Measurements from ENCODE around the gene SUCLG2. TPM values are rescaled to one million over a fixed set of nuclear protein-coding genes. Genes with fewer than 3 reads are reported as not detected.

SUCLG2 gene
- total and polyA plus RNA-seq, 12 donors, result 28.3 to 122 (median 97.4) TPM

GRCh38 chr3:67401921-67402320 is 252.5 kb downstream of the SUCLG2 start:
- peaks cover 0 to 11% (median 0%) of the 10 kb centered on the region in 9 donors for H3K4me1 ChIP-seq
- DNase-seq (no peak), ATAC-seq (no peak)
- peaks cover 0 to 10% (median 0%) of the 10 kb centered on the region in 11 donors for H3K9me3 ChIP-seq
- no peaks in the 10 kb centered on the region for H3K27me3 ChIP-seq
- H3K27ac ChIP-seq, result no peak overlapping the region
- H3K4me3 ChIP-seq, result no peak overlapping the region
- peaks cover 0 to 32% (median 6%) of the 10 kb centered on the region in 9 donors for H3K36me3 ChIP-seq
- intact Hi-C loops (cut with DNase I), result no loop called here
- WGBS, 2 donors, result 81 to 89% methylated on average over 3 of the region's 3 CpGs
- no peak for TF ChIP-seq CTCF (IDR thresholded peaks at IDR 0.05)

- peaks cover 0 to 11% (median 0%) of the 10 kb centered on the region in 9 donors for H3K4me1 ChIP-seq
- no peak for DNase-seq
- peaks cover 0 to 10% (median 0%) of the 10 kb centered on the region in 11 donors for H3K9me3 ChIP-seq
- intact Hi-C loops (cut with DNase I), result no loop called here
- no peak for TF ChIP-seq CTCF (IDR thresholded peaks at IDR 0.05)
- H3K4me3 ChIP-seq, result no peak overlapping the region
- peaks cover 0 to 30% (median 6%) of the 10 kb centered on the region in 9 donors for H3K36me3 ChIP-seq
- no peaks in the 10 kb centered on the region for H3K27me3 ChIP-seq
- WGBS, 2 donors, result 88 to 90% methylated on average over 6 of the region's 6 CpGs
- ATAC-seq, result no peak
- no peak overlapping the region for H3K27ac ChIP-seq
Measured at GRCh38 chr3:67400476-67400875, 253.9 kb downstream of the SUCLG2 start.

- Histone ChIP-seq H3K9me3 (no peaks in the 10 kb centered on the region), H3K4me3 (no peak overlapping the region), H3K4me1 (peaks cover 0 to 13% (median 6%) of the 10 kb centered on the region in 9 donors), H3K27me3 (no peaks in the 10 kb centered on the region), H3K27ac (no peak overlapping the region), H3K36me3 (peaks cover 0 to 9% (median 0%) of the 10 kb centered on the region in 9 donors)
- WGBS, 2 donors, result 93 to 98% methylated on average over 2 of the region's 2 CpGs
- no peak for ATAC-seq
- intact Hi-C loops (cut with DNase I), result loop anchor here in 5 of 10 donors (10.0 kb wide), 2 partner anchors 396 to 1486 kb away; no protein-coding TSS in a partner anchor
- no peak for TF ChIP-seq CTCF (IDR thresholded peaks at IDR 0.05)
- no peak for DNase-seq
Measured at GRCh38 chr3:67389176-67389575, 265.2 kb downstream of the SUCLG2 start.

GRCh38 chr3:67388738-67389137 is 265.7 kb downstream of the SUCLG2 start:
- Histone ChIP-seq H3K4me1 (peaks cover 0 to 16% (median 7%) of the 10 kb centered on the region in 9 donors), H3K36me3 (peaks cover 0 to 9% (median 0%) of the 10 kb centered on the region in 9 donors), H3K9me3 (no peaks in the 10 kb centered on the region), H3K27me3 (no peaks in the 10 kb centered on the region), H3K4me3 (no peak overlapping the region), H3K27ac (no peak overlapping the region)
- DNase-seq, result no peak
- no peak for TF ChIP-seq CTCF (IDR thresholded peaks at IDR 0.05)
- WGBS, 2 donors, result 97 to 100% methylated on average over 3 of the region's 3 CpGs
- ATAC-seq, result no peak
- intact Hi-C loops (cut with DNase I), result loop anchor here in 5 of 10 donors (10.0 kb wide), 2 partner anchors 396 to 1486 kb away; no protein-coding TSS in a partner anchor
